ENCODE data around the gene PRKN. TPM values are rescaled to one million over a fixed set of nuclear protein-coding genes. Genes with fewer than 3 reads are reported as not detected.
A peak's percentile ranks its signal among the peaks of the same experiment; 100 is the strongest.

The PRKN gene
- total and polyA plus RNA-seq, 9 of the 15 experiments (the other 6 are each of a cell fraction or from before 2014, with no cell fraction given): 0.03 to 0.96 (median 0.15) TPM; not detected in 2

DNA sequence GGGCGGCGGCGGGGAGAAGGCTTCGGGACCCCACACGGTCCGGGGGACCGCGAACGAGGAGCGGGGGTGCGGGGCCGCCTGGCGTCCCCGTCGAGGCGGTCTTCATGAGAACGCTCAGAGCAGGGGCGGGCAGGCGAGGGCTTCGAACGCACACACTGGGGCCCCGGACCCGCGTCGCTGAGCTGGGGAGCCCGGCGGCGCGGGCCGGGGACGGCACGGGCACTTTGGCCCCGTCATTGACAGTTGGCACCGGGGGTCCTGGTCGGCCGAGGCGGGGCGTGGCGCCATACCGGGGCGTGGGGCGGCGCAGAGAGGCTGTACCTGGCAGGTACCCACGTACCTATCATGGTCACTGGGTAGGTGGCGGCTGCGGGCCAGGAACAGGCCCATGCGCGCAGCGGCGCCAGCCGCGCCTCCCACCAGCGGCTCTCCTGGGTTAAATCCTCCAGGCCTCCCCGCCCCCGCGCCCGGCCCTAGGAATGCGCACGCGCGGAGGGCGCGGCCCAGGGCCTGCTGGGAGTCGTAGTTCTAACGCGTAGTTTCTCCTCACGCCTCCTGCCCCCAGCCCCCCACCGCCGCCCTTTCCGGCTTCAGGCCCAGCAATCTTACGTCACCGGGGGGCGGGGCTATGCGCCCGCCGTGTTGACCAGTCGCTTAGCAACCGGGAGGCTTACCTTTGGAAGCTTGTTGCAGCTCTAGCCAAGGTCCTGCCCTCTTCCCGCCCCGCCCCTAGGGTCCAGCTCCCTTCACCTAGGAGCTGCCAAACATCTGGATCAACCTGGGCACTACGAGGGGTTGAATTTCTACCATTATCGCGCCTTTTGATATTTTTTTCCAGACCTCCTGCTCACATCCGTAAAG is at the start of gene PRKN, which contains the start of gene PACRG (continued):
- TF ChIP-seq JUN (IDR thresholded peaks at IDR 0.05; ENCODE audit: borderline replicate concordance, low read depth, low read length) (peak; percentile 84; the same call in 1 of the 2 replicates), JUN (CRISPR knock-in tag; IDR thresholded peaks at IDR 0.05; ENCODE audit: borderline replicate concordance) (peak; percentile 75; the same call in 1 of the 2 replicates), POLR2B (IDR thresholded peaks at IDR 0.05; ENCODE audit: low read depth, partially characterized antibody) (peak; percentile 67), ESRRA (IDR thresholded peaks at IDR 0.05; ENCODE audit: borderline replicate concordance, low read depth) (peak; percentile 27; the same call in 1 of the 2 replicates)
- TF ChIP-seq, protein P1, sequence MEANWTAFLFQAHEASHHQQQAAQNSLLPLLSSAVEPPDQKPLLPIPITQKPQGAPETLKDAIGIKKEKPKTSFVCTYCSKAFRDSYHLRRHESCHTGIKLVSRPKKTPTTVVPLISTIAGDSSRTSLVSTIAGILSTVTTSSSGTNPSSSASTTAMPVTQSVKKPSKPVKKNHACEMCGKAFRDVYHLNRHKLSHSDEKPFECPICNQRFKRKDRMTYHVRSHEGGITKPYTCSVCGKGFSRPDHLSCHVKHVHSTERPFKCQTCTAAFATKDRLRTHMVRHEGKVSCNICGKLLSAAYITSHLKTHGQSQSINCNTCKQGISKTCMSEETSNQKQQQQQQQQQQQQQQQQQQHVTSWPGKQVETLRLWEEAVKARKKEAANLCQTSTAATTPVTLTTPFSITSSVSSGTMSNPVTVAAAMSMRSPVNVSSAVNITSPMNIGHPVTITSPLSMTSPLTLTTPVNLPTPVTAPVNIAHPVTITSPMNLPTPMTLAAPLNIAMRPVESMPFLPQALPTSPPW (CRISPR knock-in tag; IDR thresholded peaks at IDR 0.05): peak; percentile 96
- TF ChIP-seq, protein P2, sequence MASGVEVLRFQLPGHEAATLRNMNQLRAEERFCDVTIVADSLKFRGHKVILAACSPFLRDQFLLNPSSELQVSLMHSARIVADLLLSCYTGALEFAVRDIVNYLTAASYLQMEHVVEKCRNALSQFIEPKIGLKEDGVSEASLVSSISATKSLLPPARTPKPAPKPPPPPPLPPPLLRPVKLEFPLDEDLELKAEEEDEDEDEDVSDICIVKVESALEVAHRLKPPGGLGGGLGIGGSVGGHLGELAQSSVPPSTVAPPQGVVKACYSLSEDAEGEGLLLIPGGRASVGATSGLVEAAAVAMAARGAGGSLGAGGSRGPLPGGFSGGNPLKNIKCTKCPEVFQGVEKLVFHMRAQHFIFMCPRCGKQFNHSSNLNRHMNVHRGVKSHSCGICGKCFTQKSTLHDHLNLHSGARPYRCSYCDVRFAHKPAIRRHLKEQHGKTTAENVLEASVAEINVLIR (CRISPR knock-in tag; IDR thresholded peaks at IDR 0.05): peak; percentile 80
- TF ChIP-seq, protein P3, sequence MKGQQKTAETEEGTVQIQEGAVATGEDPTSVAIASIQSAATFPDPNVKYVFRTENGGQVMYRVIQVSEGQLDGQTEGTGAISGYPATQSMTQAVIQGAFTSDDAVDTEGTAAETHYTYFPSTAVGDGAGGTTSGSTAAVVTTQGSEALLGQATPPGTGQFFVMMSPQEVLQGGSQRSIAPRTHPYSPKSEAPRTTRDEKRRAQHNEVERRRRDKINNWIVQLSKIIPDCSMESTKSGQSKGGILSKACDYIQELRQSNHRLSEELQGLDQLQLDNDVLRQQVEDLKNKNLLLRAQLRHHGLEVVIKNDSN (CRISPR knock-in tag; IDR thresholded peaks at IDR 0.05): 0 out of 2 replicates have a peak, but pooled peaks have one; percentile 13
- TF ChIP-seq, protein P4, sequence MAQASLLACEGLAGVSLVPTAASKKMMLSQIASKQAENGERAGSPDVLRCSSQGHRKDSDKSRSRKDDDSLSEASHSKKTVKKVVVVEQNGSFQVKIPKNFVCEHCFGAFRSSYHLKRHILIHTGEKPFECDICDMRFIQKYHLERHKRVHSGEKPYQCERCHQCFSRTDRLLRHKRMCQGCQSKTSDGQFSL (CRISPR knock-in tag; IDR thresholded peaks at IDR 0.05): peak; percentile 65; the same call in 1 of the 2 replicates
- TF ChIP-seq, protein P4 (tag; IDR thresholded peaks at IDR 0.05): no peak
